CD4-positive, alpha-beta T cell (primary cell): ENCODE measurements around the gene SLC7A4. TPM values are rescaled to one million over a fixed set of nuclear protein-coding genes. Genes with fewer than 3 reads are reported as not detected.
"Not testable (repeated sequence)": the region's sequence is repeated elsewhere in the genome, so short reads cannot be mapped to it uniquely, and the experiment has no call there.

Experiments
- ATAC-seq: fragments of 200-7000 bp; cut with Tn5 transposase; one replicate; pipeline ENCODE4 v1.10.0; 2022; ENCODE audit warnings: mild to moderate bottlenecking; ENCODE audit not compliant: poor library complexity
- CTCF ChIA-PET: fragments of 350-600 bp; sonication (Branson Sonifier 250); formaldehyde crosslinking; loops from one replicate; lab custom pipeline; 2021; ENCODE audit warnings: antibody characterized with exemption, inconsistent platforms; lab: Charles Lee
- POLR2A ChIA-PET: fragments of 350-600 bp; sonication (Branson Sonifier 250); formaldehyde crosslinking; loops from one replicate; lab custom pipeline; 2021; ENCODE audit warnings: antibody characterized with exemption, inconsistent platforms; lab: Charles Lee
- DNase-seq, 14 experiments: peaks; one replicate each; pipeline ENCODE4 v3.0.0-alpha.2; 2013 to 2020; ENCODE audit warnings: mixed read lengths in 2 of 14
- H3K27ac ChIP-seq, 2 donors: one replicate each; pipeline versions ENCODE4 v1.5.1 to v1.7.0; 2013; ENCODE audit warnings: low read length in 2 of 2, low read depth in 1 of 2, mild to moderate bottlenecking in 1 of 2
- H3K27me3 ChIP-seq, 2 experiments: 1 replicate in 1 of 2; 2 replicates in 1 of 2; pipeline versions ENCODE4 v1.6.1 to v1.7.0; 2013; ENCODE audit warnings: low read length in 2 of 2, control low read depth in 1 of 2, mild to moderate bottlenecking in 1 of 2, moderate library complexity in 1 of 2; ENCODE audit not compliant: insufficient read depth in 2 of 2, control insufficient read depth in 1 of 2
- H3K36me3 ChIP-seq: one replicate; pipeline ENCODE4 v1.6.1; 2013; ENCODE audit warnings: low read length, control low read depth; ENCODE audit not compliant: insufficient read depth
- H3K4me1 ChIP-seq: one replicate; pipeline ENCODE4 v1.6.1; 2013; ENCODE audit warnings: low read length, control low read depth; ENCODE audit not compliant: insufficient read depth
- H3K4me3 ChIP-seq: one replicate; pipeline ENCODE4 v1.5.1; 2013; ENCODE audit warnings: mild to moderate bottlenecking, low read length, moderate library complexity
- H3K9me3 ChIP-seq, 2 experiments: 1 replicate in 1 of 2; 2 replicates in 1 of 2; pipeline versions ENCODE4 v1.6.1 to v1.7.0; 2013; ENCODE audit warnings: low read length in 2 of 2, mild to moderate bottlenecking in 2 of 2, control low read depth in 1 of 2, moderate library complexity in 1 of 2; ENCODE audit not compliant: control insufficient read depth in 1 of 2, insufficient read depth in 1 of 2
- H3K27ac Mint-ChIP-seq: one replicate; pipeline ENCODE4 v1.8.0; 2020; ENCODE audit warnings: mixed read lengths
- H3K27me3 Mint-ChIP-seq: one replicate; pipeline ENCODE4 v1.8.0; 2021; ENCODE audit warnings: mixed read lengths
- H3K36me3 Mint-ChIP-seq: one replicate; pipeline ENCODE4 v1.8.0; 2021; ENCODE audit warnings: low read depth, mixed read lengths
- H3K4me1 Mint-ChIP-seq: one replicate; pipeline ENCODE4 v1.8.0; 2021; ENCODE audit warnings: low read depth, mixed read lengths
- H3K4me3 Mint-ChIP-seq: one replicate; pipeline ENCODE4 v1.8.0; 2020; ENCODE audit warnings: mild to moderate bottlenecking, mixed read lengths
- H3K9me3 Mint-ChIP-seq: one replicate; pipeline ENCODE4 v1.8.0; 2020; ENCODE audit warnings: mixed read lengths
- CTCF ChIP-seq: fragments of 200-600 bp; IDR thresholded peaks from one replicate; pipeline ENCODE4 v1.8.0; 2022; ENCODE audit warnings: antibody characterized with exemption, mild to moderate bottlenecking
- intact Hi-C, 2 experiments: fragments of 100-400 bp; cut with DNase I in 1 of 2; cut with micrococcal nuclease in 1 of 2; formaldehyde crosslinking; loops; one replicate each; pipeline versions ENCODE4 v1.15.1 to v1.9.0; 2023 to 2025; cut with DNase I, micrococcal nuclease
- total RNA-seq, 174 experiments: library from RNA in 2 of 174; stranded (reverse) in 2 of 174; gene quantifications; one replicate each; pipeline ENCODE4 v1.2.3 and lab custom pipeline; 2021 to 2026

SLC7A4 gene
- total RNA-seq, 2 experiments from 2014 or later: not detected

GRCh38 chr22:21067075-21067900 is 34.9 kb upstream of the SLC7A4 start:
- Mint-ChIP-seq H3K4me1 (no peaks in the 10 kb centered on the region), H3K4me3 (no peak overlapping the region), H3K27me3 (peaks cover 4% of the 10 kb centered on the region), H3K36me3 (no peaks in the 10 kb centered on the region), H3K27ac (no peak overlapping the region), H3K9me3 (no peaks in the 10 kb centered on the region)
- Histone ChIP-seq H3K4me3 (no peak overlapping the region), H3K4me1 (no peaks in the 10 kb centered on the region), H3K36me3 (no peaks in the 10 kb centered on the region), H3K27ac (no peak overlapping the region), H3K9me3 (peaks cover 0 to 7% of the 10 kb centered on the region in 2 experiments), H3K27me3 (no peaks in the 10 kb centered on the region)
- ATAC-seq (no peak), DNase-seq (no peak)
- CTCF ChIA-PET: no interaction called here
- POLR2A ChIA-PET: no interaction called here
- intact Hi-C loops: no loop called here
- no peak for TF ChIP-seq CTCF

GRCh38 chr22:21064917-21065864 is 32.8 kb upstream of the SLC7A4 start:
- no peaks in the 10 kb centered on the region for H3K9me3 Mint-ChIP-seq
- H3K4me3 ChIP-seq: no peak overlapping the region
- no peak overlapping the region for H3K27ac ChIP-seq
- intact Hi-C loops: no loop called here
- no peaks in the 10 kb centered on the region for H3K4me1 ChIP-seq
- H3K27ac Mint-ChIP-seq: no peak overlapping the region
- H3K27me3 ChIP-seq: no peaks in the 10 kb centered on the region
- no peaks in the 10 kb centered on the region for H3K36me3 Mint-ChIP-seq
- no peak overlapping the region for H3K4me3 Mint-ChIP-seq
- H3K9me3 ChIP-seq: no peaks in the 10 kb centered on the region
- H3K4me1 Mint-ChIP-seq: no peaks in the 10 kb centered on the region
- peaks cover 4% of the 10 kb centered on the region for H3K27me3 Mint-ChIP-seq
- ChIA-PET POLR2A (no interaction called here), CTCF (interaction anchor here (0.6 to 1.1 kb wide), 2 partner anchors 9 to 21 kb away, joined by 3 to 4 read pairs; no protein-coding TSS in a partner anchor)
- DNase-seq (no peak), ATAC-seq (no peak)
- TF ChIP-seq CTCF: no peak
- H3K36me3 ChIP-seq: no peaks in the 10 kb centered on the region

GRCh38 chr22:21064425-21064824 is 32.1 kb upstream of the SLC7A4 start:
- POLR2A ChIA-PET: not testable (repeated sequence)
- CTCF ChIA-PET: interaction anchor here (1.1 kb wide), 1 partner anchor 8 kb away, joined by 3 read pairs; no protein-coding TSS in a partner anchor

GRCh38 chr22:21061660-21062321 is 29.4 kb upstream of the SLC7A4 start:
- CTCF ChIA-PET: not testable (repeated sequence)

More at GRCh38 chr22:21064425-21064824, 32.1 kb upstream of the SLC7A4 start:
- DNase-seq, H3K9me3 Mint-ChIP-seq, H3K9me3 ChIP-seq, H3K36me3 Mint-ChIP-seq, H3K4me1 ChIP-seq, ATAC-seq, H3K4me3 Mint-ChIP-seq, H3K27me3 Mint-ChIP-seq, H3K36me3 ChIP-seq, H3K27me3 ChIP-seq, H3K27ac Mint-ChIP-seq, H3K4me1 Mint-ChIP-seq, intact Hi-C loops, H3K4me3 ChIP-seq, H3K27ac ChIP-seq: not testable (repeated sequence)

GRCh38 chr22:21060363-21060762 is 28.0 kb upstream of the SLC7A4 start:
- H3K9me3 Mint-ChIP-seq, H3K4me3 Mint-ChIP-seq, H3K4me3 ChIP-seq, H3K36me3 ChIP-seq, intact Hi-C loops, H3K27ac Mint-ChIP-seq, H3K9me3 ChIP-seq, POLR2A ChIA-PET, H3K27ac ChIP-seq, CTCF ChIA-PET, DNase-seq, H3K27me3 Mint-ChIP-seq, H3K27me3 ChIP-seq, ATAC-seq, H3K36me3 Mint-ChIP-seq: not testable (repeated sequence)
- peaks cover 16% of the 10 kb centered on the region for H3K4me1 ChIP-seq
- peaks cover 15% of the 10 kb centered on the region for H3K4me1 Mint-ChIP-seq

More at GRCh38 chr22:21061660-21062321, 29.4 kb upstream of the SLC7A4 start:
- H3K9me3 ChIP-seq, H3K36me3 ChIP-seq, DNase-seq, H3K27ac ChIP-seq, H3K4me1 ChIP-seq, H3K9me3 Mint-ChIP-seq, H3K4me1 Mint-ChIP-seq, H3K27me3 ChIP-seq, H3K36me3 Mint-ChIP-seq, H3K27me3 Mint-ChIP-seq, H3K4me3 ChIP-seq, POLR2A ChIA-PET, intact Hi-C loops, H3K27ac Mint-ChIP-seq, ATAC-seq, H3K4me3 Mint-ChIP-seq: not testable (repeated sequence)
